Prostate gland (tissue), 2 donors: Measurements from ENCODE around the gene RASD2.

ENCODE experiments used
- POLR2A ChIP-seq: fragments of 450-650 bp; IDR thresholded peaks from one replicate; pipeline ENCODE4 v1.6.1; 2016; ENCODE audit warnings: antibody characterized with exemption, mild to moderate bottlenecking
- POLR2AphosphoS5 ChIP-seq: sonication (generic); formaldehyde crosslinking; IDR thresholded peaks from one replicate; pipeline ENCODE4 v1.6.1; 2017; ENCODE audit warnings: antibody characterized with exemption
- TF ChIP-seq, protein P1 (sequence below), 4 experiments: fragments of 200-600 bp in 2 of 4; fragments of 450-650 bp in 2 of 4; sonication (generic) in 2 of 4; IDR thresholded peaks; 1 replicate in 3 of 4; 2 replicates in 1 of 4; pipeline ENCODE4 v1.5.1; 2016 to 2019; ENCODE audit warnings: antibody characterized with exemption in 4 of 4, mild to moderate bottlenecking in 2 of 4, moderate library complexity in 2 of 4

DNA sequence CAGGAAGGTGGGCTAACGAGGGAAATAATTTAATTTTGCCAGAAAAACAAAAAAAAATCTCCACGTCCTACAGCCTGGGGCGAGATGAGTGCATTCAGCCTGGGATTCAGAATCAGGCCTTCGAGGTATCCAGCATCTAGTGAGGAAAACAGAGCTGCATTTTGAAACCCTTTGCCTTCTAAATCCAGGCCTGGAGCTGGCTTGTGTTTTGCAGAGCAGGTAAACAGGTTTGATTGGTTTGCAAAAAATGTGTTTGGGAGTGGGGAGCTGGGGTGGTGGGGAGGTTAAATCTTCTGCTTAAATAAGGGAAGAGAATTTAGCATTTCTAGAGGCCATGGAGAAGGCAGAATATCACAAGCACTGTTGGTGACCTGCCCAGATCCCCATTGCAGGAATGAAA, 29.7 kb upstream of the RASD2 start:
- TF ChIP-seq, protein P1, sequence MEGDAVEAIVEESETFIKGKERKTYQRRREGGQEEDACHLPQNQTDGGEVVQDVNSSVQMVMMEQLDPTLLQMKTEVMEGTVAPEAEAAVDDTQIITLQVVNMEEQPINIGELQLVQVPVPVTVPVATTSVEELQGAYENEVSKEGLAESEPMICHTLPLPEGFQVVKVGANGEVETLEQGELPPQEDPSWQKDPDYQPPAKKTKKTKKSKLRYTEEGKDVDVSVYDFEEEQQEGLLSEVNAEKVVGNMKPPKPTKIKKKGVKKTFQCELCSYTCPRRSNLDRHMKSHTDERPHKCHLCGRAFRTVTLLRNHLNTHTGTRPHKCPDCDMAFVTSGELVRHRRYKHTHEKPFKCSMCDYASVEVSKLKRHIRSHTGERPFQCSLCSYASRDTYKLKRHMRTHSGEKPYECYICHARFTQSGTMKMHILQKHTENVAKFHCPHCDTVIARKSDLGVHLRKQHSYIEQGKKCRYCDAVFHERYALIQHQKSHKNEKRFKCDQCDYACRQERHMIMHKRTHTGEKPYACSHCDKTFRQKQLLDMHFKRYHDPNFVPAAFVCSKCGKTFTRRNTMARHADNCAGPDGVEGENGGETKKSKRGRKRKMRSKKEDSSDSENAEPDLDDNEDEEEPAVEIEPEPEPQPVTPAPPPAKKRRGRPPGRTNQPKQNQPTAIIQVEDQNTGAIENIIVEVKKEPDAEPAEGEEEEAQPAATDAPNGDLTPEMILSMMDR (IDR thresholded peaks at IDR 0.05), result no peak
- no peak for TF ChIP-seq POLR2AphosphoS5
- no peak for TF ChIP-seq POLR2A
